GM15510 (cell line): ENCODE measurements around the gene STT3A.

Experiments used
- POLR2A ChIP-seq: IDR thresholded peaks from 3 replicates; pipeline ENCODE4 v1.6.1; 2011; ENCODE audit warnings: borderline replicate concordance; ENCODE audit not compliant: insufficient read length; ENCODE audit errors: extremely low read depth

STT3A gene

DNA sequence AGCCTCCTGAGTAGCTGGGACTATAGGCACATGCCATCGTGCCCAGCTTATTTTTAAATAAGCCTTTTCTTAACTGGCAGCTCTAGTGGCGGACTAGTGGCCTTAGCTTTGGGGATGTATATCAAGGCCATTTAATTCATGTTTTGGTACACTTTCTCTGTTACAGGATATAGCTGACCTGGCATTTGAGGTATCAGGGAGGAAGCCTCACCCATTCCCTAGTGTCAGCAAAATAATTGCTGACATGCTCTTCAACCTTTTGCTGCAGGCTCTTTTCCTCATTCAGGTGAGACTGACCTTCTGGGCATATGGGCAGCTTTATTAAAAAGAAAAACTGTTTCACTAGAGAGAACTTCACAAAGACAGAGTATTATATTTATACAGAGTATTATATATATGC lies 13.9 kb upstream of the STT3A start:
- TF ChIP-seq POLR2A: no peak

DNA sequence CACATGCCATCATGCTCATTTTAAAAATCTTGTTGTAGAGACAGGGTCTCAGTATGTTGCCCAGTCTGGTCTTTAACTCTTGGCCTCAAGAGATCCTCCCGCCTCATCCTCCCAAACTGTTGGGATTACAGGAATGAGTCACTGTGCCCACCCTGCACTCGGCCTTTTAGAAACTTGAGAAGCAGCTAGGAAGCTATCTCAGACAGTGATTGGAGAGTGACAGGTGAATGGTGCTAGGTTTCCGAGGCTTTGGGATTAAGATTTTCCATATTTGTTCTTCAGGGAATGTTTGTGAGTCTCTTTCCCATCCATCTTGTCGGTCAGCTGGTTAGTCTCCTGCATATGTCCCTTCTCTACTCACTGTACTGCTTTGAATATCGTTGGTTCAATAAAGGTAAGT lies 12.8 kb upstream of the STT3A start:
- TF ChIP-seq POLR2A: no peak

DNA sequence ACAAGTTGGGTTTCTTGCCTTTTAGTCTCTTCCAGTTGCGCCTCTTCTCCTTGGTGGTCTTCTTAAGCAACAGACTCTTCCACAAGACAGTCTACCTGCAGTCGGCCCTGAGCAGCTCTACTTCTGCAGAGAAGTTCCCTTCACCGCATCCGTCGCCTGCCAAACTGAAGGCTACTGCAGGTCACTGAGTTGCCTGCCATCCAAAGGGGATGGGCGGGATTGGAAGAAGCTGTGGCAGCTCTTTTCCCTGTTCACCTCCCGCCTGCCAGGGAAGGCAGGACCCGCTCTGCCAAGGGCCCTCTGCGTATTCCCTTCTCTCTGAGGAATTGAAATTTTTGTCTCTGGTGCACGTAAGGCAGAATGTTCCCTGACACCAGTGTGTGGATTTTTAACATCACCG lies 9.2 kb upstream of the STT3A start:
- no peak for TF ChIP-seq POLR2A

DNA sequence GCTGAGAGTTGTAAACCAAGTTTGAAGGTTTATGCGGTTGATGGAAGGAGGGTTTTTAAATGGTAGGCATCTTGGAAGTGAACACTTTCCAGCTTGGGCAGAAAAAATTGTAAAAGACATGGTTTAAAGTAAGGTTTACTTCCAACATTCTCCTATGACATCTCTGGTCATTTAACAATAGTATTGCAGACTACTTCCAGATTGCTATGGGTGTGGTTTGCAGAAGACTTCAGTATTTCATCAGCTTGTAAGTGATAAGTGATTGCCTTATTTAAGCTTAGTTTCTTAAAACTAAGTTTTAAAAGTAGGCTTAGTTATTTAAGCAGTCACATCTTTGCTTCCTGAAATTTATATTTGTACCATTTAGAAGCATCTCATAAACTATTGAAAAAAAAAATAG lies 7.2 kb upstream of the STT3A start:
- no peak for TF ChIP-seq POLR2A

DNA sequence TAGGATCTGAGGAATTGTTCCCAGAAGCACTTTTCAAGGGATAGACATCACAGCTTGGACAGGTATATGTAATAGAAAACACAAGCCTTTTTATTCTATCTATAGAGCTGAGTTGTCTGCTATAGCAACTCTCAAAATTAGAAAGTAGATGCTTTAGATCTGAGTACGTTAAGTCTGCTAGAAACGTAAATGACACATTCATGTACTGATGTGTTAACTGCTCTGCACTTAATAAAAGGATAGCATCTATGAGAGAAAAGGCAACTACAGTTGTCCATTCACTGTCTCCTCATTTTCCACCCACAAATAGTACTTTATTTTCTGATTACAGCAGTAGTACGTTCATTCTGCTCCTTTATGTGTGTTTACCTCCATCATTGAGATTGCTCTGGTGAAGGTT lies 6.0 kb upstream of the STT3A start:
- no peak for TF ChIP-seq POLR2A

DNA sequence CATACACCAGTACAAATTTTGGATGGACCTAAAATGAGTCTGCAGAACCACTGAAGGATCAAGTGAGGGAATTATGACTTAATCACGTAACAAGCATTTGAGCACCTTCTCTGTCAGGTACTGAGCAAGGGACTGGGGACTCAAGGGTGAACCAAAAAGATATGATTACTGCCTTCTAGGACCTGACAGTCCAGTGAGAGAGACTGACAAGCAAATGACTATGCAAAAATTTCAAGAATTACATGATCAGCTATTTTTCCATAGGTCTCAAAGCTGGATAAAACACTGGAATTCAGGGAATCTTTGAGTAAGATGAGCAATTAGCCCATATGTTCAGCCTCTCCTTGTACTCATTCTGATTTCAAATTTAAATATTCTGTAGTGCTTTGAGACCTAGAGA lies 5.2 kb upstream of the STT3A start:
- no peak for TF ChIP-seq POLR2A

DNA sequence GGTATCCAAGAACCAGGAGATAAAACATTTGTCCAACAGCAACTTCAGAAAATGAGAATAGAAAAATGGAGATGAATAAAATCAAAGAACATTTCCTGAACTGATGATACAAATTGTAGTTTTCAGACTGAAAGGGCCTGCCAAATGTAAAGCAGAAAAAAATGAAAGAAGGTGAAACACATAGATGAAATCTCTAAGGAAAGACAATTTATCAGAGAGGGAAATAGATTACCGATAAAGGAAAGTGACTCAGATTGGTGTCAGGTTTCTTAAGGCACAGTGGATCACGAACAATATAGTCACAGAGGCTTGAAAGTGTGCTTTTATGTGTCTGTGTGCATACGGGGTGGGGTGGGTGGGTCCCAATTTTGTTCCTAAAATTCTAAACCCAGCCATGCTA lies 4.1 kb upstream of the STT3A start:
- no peak for TF ChIP-seq POLR2A

DNA sequence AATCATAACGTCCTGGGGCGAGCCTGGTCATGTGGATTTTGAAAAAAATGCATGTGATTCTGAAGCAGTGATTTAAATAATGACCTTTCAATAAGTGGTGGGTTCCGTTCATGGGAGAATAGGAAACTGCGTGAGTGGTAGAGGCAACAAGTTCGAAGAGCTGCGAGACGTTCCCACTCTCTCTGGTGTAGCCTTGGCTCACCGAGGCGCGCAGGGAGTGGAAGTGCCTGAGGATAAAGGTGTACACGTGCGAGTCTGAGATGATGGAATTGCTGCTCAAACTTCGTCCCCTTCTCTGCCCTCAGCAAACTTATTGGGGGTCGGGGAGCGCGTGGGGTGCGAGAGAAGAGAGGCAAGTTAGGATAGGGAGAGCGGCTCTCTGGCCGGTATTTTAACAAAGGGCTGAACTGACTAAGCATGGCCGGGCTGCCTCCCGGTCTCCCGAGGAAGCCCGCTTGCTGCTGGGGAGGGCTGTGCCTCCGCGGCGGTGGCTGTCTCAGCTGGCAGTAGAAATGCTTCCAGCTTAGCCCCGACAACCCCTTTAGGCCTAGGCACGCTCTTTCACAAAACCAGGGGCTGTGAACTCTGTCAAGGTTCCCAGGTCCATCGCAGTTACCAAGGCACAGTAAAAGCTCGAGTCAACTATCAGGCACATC lies 875 bp upstream of the STT3A start:
- TF ChIP-seq POLR2A: no peak

DNA sequence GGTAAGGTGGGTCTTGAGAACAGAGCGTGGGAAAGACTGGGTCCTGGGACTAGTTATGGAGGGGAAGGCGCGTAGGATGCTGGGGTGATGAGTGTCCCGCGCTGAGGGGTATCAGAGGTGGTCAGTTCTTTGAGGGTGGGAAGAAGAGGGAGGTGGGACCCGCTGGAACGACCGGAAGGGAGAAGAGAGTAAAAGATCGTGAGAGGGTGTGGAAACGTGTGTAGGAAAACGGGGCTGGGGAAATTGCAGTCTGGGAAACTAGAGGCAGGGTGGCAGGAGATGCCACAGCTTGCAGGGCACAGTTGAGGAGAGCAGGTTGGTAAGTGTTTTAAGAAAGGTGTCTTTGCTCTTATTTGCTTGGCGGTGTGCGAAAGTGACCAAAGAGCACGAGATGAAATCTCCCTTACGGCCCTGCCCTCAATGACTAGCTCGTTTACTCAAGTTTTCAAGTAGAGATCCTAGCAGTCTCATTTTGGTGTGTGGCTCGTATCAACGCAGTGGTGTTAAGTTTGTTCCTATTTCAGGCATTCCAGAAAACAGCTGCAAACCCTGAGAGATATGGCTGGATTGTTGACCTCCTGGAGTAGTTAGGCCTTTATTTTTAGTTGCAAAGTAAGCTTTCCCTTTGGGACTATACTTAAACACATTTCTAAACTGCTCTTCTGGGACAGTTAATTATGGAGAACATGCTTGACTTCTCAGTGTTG lies 615 bp downstream of the STT3A start:
- no peak for TF ChIP-seq POLR2A

DNA sequence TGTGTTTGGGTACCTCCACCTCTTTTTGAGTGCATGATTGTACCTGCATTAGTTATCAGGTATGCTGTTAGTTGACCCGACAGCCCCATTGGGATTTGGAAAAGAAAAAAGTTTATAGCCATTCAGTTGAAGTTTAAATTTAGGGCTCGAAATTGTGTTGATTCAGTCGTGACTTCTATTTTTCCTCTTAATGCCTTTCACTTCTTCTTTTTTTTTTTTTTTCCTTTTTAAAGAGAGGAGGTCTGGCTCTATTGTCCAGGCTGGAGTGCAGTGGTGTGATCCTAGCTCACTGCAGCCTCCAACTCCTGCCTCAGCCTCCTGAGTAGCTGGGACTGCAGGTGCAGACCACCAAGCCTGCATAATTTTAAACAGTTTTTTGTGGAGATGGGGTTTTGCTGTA lies 2.3 kb downstream of the STT3A start:
- TF ChIP-seq POLR2A: no peak

DNA sequence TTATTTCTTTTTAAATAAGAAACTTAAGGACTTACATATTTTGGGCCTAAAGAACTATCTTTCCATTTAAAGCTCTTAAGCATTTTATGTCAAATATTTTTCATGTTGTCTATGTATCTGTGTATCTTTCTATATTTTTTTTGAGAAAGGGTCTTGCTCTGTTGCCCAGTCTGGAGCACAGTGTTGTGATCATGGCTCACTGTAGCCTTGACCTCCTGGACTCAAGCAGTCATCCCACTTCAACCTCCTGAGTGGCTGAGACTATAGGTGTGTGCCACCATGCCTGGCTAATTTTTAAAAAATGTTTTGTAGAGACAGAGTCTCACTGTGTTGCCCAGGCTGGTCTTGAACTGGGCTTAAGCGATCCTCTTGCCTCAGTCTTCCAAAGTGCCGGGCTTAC lies 8.0 kb downstream of the STT3A start:
- TF ChIP-seq POLR2A: no peak

DNA sequence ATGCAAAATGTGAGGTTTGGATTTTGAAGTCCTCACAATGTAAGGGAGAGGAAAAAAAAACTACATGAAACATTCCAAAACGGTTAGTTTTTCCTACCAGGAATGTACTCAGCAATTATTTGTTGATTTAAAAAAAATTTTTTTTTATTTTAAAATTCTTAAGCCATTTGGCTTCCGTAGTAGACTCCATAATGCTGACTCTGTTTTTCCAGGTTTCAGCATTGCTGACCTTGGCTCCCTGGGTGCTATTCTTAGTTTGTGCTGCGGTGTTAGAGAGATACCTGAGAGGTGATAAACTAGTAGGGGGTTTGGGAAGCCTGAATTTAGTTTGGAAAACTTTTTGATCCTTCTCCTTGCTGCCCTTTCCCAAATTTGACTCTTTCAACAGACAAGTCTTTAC lies 10.6 kb downstream of the STT3A start:
- no peak for TF ChIP-seq POLR2A

DNA sequence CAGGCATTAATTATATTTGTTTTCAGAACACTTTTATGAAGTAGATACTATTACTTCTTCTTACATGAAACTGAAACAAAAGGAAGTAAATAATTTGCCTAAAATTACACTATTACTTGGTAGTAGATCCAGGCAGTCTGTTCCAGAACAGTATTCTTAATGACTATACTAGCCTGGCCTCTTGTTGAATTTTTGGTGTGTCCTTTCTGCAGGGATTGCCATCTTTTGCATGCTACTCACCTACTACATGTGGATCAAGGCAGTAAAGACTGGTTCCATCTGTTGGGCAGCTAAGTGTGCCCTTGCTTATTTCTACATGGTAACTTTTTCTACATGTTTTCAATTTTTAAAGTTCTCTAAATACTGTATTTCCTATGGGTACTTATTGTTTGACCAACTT lies 12.8 kb downstream of the STT3A start:
- TF ChIP-seq POLR2A: no peak

DNA sequence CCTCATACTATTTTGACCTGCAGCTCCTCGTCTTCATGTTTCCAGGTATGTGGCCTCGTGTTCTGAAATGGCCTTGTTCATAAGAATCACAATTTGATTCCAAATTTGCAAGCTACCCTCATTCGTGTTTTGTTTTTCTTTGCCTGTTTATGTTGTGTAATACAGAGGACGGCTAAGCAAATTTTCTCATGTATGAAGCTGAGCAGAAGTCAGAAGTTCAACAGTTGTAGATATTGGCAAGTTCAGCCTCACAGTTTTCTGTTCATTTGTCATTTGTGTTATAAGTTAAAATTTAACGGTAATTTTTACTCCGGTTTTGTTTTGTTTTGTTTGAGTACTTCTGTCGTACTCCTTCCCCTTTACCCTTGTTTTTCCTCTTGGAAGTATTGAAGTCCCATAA lies 16.9 kb downstream of the STT3A start:
- no peak for TF ChIP-seq POLR2A

DNA sequence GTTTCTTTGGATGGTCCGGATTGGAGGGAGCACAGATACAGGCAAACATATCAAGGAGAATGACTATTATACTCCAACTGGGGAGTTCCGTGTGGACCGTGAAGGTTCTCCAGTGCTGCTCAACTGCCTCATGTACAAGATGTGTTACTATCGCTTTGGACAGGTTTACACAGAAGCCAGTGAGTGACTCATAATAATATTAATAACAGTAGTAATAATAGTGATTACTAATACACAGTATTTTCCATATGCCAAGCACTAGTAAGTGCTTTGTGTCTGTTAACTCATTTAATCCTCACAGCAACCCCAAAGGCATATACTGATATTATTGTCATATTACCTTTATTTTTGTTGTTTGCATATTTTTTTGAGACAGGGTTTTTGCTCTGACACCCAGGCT lies 25.7 kb downstream of the STT3A start:
- no peak for TF ChIP-seq POLR2A

DNA sequence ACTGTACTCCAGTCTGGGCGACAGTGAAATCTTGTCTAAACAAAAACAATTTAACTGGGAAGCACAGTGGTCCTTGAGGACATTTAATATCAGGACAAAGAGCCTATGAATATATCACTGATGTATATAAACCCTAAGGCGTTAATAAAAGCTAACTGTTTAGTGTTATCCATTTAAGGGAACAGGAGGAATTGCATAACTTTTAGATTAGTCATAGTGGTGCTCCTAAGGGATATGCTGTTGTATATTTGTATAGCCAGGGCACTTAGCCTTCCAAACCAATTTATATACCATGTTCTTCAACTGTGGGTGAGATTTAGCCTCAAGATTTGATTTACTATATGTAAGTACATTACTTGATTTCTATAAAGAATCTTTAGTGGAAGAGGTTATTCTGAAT lies 29.3 kb downstream of the STT3A start:
- TF ChIP-seq POLR2A: no peak

DNA sequence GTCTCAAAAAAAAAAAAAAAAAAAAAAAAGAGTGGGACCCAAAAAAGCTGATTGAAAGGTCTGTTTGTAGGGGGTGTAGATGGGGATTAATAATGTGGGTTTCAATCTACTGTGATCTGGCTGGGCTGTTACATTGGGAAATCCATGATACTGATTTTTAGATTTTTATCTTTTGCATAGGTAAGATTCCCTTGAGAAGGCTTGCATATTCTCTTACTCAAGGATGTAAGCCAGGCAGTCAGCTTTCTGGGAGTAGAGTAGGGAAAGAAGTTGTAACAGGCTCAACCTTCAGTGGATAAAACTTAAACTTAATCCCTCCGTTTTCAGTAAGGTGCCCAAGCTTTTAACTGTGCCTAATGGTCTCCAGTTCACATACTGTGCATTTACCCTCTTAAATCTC lies 30.4 kb downstream of the STT3A start:
- TF ChIP-seq POLR2A: no peak

DNA sequence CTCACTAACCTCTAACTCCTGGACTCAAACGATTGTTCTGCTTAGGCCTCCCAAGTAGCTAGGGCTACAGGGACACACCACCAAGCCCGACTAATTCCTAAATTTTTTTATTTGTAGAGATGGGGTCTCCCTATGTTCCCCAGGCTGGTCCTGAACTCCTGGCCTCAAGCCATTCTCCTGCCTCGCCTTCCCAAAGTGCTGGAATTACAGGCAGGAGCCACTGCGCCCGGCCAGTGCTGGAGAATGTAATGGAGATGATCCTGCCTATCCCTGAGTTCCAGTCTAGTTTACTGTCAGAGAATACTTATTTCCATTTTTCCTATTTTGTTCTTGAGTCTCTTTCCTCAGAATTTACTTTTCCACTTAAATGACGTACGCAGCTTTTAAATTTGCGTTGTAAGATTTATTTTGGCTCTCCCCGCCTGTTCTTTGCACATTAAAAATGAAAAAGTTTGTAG lies 32.1 kb downstream of the STT3A start, which contains the start of gene CHEK1:
TSS of gene CHEK1 (plus strand) at position 408 of the 458 bp plus-strand sequence. CDS start 1,606 bp downstream, outside the sequence.
- TF ChIP-seq POLR2A: no peak

DNA sequence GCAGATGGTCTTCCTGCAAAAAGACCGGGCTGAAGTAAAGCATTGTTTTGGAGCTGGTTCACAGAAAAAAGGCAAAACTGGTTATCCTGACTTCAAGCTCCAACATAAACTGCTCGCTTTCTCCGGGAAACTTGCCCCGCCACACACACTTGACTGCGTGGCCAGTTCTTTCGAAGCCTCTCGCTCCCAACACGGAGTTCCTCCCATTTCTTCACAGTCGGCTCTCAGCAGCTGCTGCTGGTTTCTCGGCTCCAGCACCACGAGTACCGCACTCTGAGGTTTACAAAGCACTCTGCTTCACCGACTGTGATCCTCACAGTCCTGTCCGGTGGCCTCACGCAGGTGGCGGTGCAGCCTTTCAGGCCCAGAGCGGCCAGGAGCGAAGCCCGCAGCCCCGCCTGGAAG lies 32.6 kb downstream of the STT3A start:
- no peak for TF ChIP-seq POLR2A
